ENCODE results near the gene RAET1E.
A peak's percentile ranks its signal among the peaks of the same experiment; 100 is the strongest.
"Not testable (repeated sequence)": the region's sequence is repeated elsewhere in the genome, so short reads cannot be mapped to it uniquely, and the experiment has no call there.

Gene RAET1E

GRCh38 chr6:149862922-149863697, 34.8 kb downstream of the RAET1E start:
- peak overlapping the region; percentile 63 for H3K4me3 ChIP-seq (ENCODE audit: insufficient read length, low read depth)
- H3K36me3 ChIP-seq (ENCODE audit: insufficient read depth, insufficient read length, low read length) = peaks cover 3% of the 10 kb centered on the region
- peaks cover 5% of the 10 kb centered on the region for H3K4me1 ChIP-seq (ENCODE audit: insufficient read depth, insufficient read length)
- H3K9ac ChIP-seq (ENCODE audit: insufficient read length, low read depth) = peak overlapping the region; percentile 82
- TF ChIP-seq ZNF274 (IDR thresholded peaks at IDR 0.05; ENCODE audit: low read depth, low read length) (no peak), SUZ12 (IDR thresholded peaks at IDR 0.05; ENCODE audit: extremely low read depth, insufficient read depth, insufficient read length) (no peak), YY1 (IDR thresholded peaks at IDR 0.05; ENCODE audit: insufficient read depth, insufficient read length) (no peak)
- peaks cover 17% of the 10 kb centered on the region for H3K27me3 ChIP-seq (ENCODE audit: insufficient read depth, insufficient read length)
- no peak for DNase-seq (ENCODE audit: low read depth, low spot score)
- no peaks in the 10 kb centered on the region for H3K9me3 ChIP-seq (ENCODE audit: insufficient read depth, low read length)

GRCh38 chr6:149862424-149862738, 35.5 kb downstream of the RAET1E start:
- DNase-seq (ENCODE audit: low read depth, low spot score); H3K4me3 ChIP-seq (ENCODE audit: insufficient read length, low read depth); H3K36me3 ChIP-seq (ENCODE audit: insufficient read depth, insufficient read length, low read length); H3K4me1 ChIP-seq (ENCODE audit: insufficient read depth, insufficient read length); H3K9ac ChIP-seq (ENCODE audit: insufficient read length, low read depth); H3K9me3 ChIP-seq (ENCODE audit: insufficient read depth, low read length): not testable (repeated sequence)
- H3K27me3 ChIP-seq (ENCODE audit: insufficient read depth, insufficient read length) = peaks cover 17% of the 10 kb centered on the region

- H3K4me1 ChIP-seq (ENCODE audit: insufficient read depth, insufficient read length) = peaks cover 5% of the 10 kb centered on the region
- no peak overlapping the region for H3K9ac ChIP-seq (ENCODE audit: insufficient read length, low read depth)
- TF ChIP-seq ZNF274 (IDR thresholded peaks at IDR 0.05; ENCODE audit: low read depth, low read length) (no peak), SUZ12 (IDR thresholded peaks at IDR 0.05; ENCODE audit: extremely low read depth, insufficient read depth, insufficient read length) (no peak), YY1 (IDR thresholded peaks at IDR 0.05; ENCODE audit: insufficient read depth, insufficient read length) (no peak)
- peaks cover 17% of the 10 kb centered on the region for H3K27me3 ChIP-seq (ENCODE audit: insufficient read depth, insufficient read length)
- no peak overlapping the region for H3K4me3 ChIP-seq (ENCODE audit: insufficient read length, low read depth)
- DNase-seq (ENCODE audit: low read depth, low spot score) = no peak
- no peaks in the 10 kb centered on the region for H3K9me3 ChIP-seq (ENCODE audit: insufficient read depth, low read length)
- peaks cover 3% of the 10 kb centered on the region for H3K36me3 ChIP-seq (ENCODE audit: insufficient read depth, insufficient read length, low read length)
Measured at GRCh38 chr6:149861603-149862423, 36.1 kb downstream of the RAET1E start.

GRCh38 chr6:149860834-149861602, 36.9 kb downstream of the RAET1E start:
- Histone ChIP-seq H3K9ac (ENCODE audit: insufficient read length, low read depth) (no peak overlapping the region), H3K27me3 (ENCODE audit: insufficient read depth, insufficient read length) (peaks cover 17% of the 10 kb centered on the region), H3K9me3 (ENCODE audit: insufficient read depth, low read length) (no peaks in the 10 kb centered on the region), H3K4me3 (ENCODE audit: insufficient read length, low read depth) (no peak overlapping the region), H3K4me1 (ENCODE audit: insufficient read depth, insufficient read length) (peaks cover 5% of the 10 kb centered on the region), H3K36me3 (ENCODE audit: insufficient read depth, insufficient read length, low read length) (peaks cover 3% of the 10 kb centered on the region)
- TF ChIP-seq SUZ12 (IDR thresholded peaks at IDR 0.05; ENCODE audit: extremely low read depth, insufficient read depth, insufficient read length) (no peak), ZNF274 (IDR thresholded peaks at IDR 0.05; ENCODE audit: low read depth, low read length) (no peak)
- no peak for DNase-seq (ENCODE audit: low read depth, low spot score)

GRCh38 chr6:149860513-149860833, 37.4 kb downstream of the RAET1E start:
- H3K36me3 ChIP-seq (ENCODE audit: insufficient read depth, insufficient read length, low read length) = peaks cover 3% of the 10 kb centered on the region
- peaks cover 5% of the 10 kb centered on the region for H3K4me1 ChIP-seq (ENCODE audit: insufficient read depth, insufficient read length)
- no peak overlapping the region for H3K9ac ChIP-seq (ENCODE audit: insufficient read length, low read depth)
- H3K27me3 ChIP-seq (ENCODE audit: insufficient read depth, insufficient read length) = peaks cover 17% of the 10 kb centered on the region
- H3K9me3 ChIP-seq (ENCODE audit: insufficient read depth, low read length) = no peaks in the 10 kb centered on the region
- DNase-seq (ENCODE audit: low read depth, low spot score) = no peak
- H3K4me3 ChIP-seq (ENCODE audit: insufficient read length, low read depth) = no peak overlapping the region
- TF ChIP-seq SUZ12 (IDR thresholded peaks at IDR 0.05; ENCODE audit: extremely low read depth, insufficient read depth, insufficient read length) = no peak
- no peak for TF ChIP-seq ZNF274 (IDR thresholded peaks at IDR 0.05; ENCODE audit: low read depth, low read length)
- TF ChIP-seq YY1 (IDR thresholded peaks at IDR 0.05; ENCODE audit: insufficient read depth, insufficient read length) = no peak

GRCh38 chr6:149859938-149860337, 38.0 kb downstream of the RAET1E start:
- Histone ChIP-seq H3K36me3 (ENCODE audit: insufficient read depth, insufficient read length, low read length) (peaks cover 3% of the 10 kb centered on the region), H3K27me3 (ENCODE audit: insufficient read depth, insufficient read length) (peaks cover 17% of the 10 kb centered on the region), H3K9me3 (ENCODE audit: insufficient read depth, low read length) (no peaks in the 10 kb centered on the region), H3K9ac (ENCODE audit: insufficient read length, low read depth) (no peak overlapping the region), H3K4me1 (ENCODE audit: insufficient read depth, insufficient read length) (peaks cover 5% of the 10 kb centered on the region), H3K4me3 (ENCODE audit: insufficient read length, low read depth) (no peak overlapping the region)
- DNase-seq (ENCODE audit: low read depth, low spot score) = no peak
- TF ChIP-seq YY1 (IDR thresholded peaks at IDR 0.05; ENCODE audit: insufficient read depth, insufficient read length) (no peak), SUZ12 (IDR thresholded peaks at IDR 0.05; ENCODE audit: extremely low read depth, insufficient read depth, insufficient read length) (no peak), ZNF274 (IDR thresholded peaks at IDR 0.05; ENCODE audit: low read depth, low read length) (no peak)

- Histone ChIP-seq H3K4me3 (ENCODE audit: insufficient read length, low read depth) (no peak overlapping the region), H3K9ac (ENCODE audit: insufficient read length, low read depth) (no peak overlapping the region), H3K4me1 (ENCODE audit: insufficient read depth, insufficient read length) (peaks cover 5% of the 10 kb centered on the region), H3K9me3 (ENCODE audit: insufficient read depth, low read length) (no peaks in the 10 kb centered on the region), H3K36me3 (ENCODE audit: insufficient read depth, insufficient read length, low read length) (peaks cover 3% of the 10 kb centered on the region), H3K27me3 (ENCODE audit: insufficient read depth, insufficient read length) (peaks cover 17% of the 10 kb centered on the region)
- TF ChIP-seq ZNF274 (IDR thresholded peaks at IDR 0.05; ENCODE audit: low read depth, low read length) (no peak), SUZ12 (IDR thresholded peaks at IDR 0.05; ENCODE audit: extremely low read depth, insufficient read depth, insufficient read length) (no peak), YY1 (IDR thresholded peaks at IDR 0.05; ENCODE audit: insufficient read depth, insufficient read length) (no peak)
- no peak for DNase-seq (ENCODE audit: low read depth, low spot score)
Measured at GRCh38 chr6:149859368-149859767, 38.5 kb downstream of the RAET1E start.

Measured in NT2/D1 (cell line).